Esophagus squamous epithelium (tissue), 5 donors: ENCODE measurements around the gene CFAP97. TPM values are rescaled to one million over a fixed set of nuclear protein-coding genes. Genes with fewer than 3 reads are reported as not detected.

ENCODE experiments used
- DNase-seq: peaks from one replicate; lab custom pipeline; 2025; lab: John Stamatoyannopoulos, UW
- H3K27ac ChIP-seq, 4 donors: fragments of 200-600 bp; sonication (generic); one replicate each; pipeline ENCODE4 v1.5.1; 2016 to 2019; ENCODE audit warnings: mild to moderate bottlenecking in 1 of 4
- H3K27me3 ChIP-seq, 4 donors: fragments of 200-600 bp; sonication (generic); 1 replicate in 3 of 4; 2 replicates in 1 of 4; pipeline versions ENCODE4 v1.5.1 to v1.6.0; 2017 to 2021; ENCODE audit warnings: antibody characterized with exemption in 1 of 4
- H3K36me3 ChIP-seq, 3 donors: fragments of 200-600 bp; sonication (generic); one replicate each; pipeline ENCODE4 v1.5.1; 2016 to 2019
- H3K4me1 ChIP-seq, 3 donors: fragments of 200-600 bp; sonication (generic); one replicate each; pipeline ENCODE4 v1.5.1; 2017 to 2019
- H3K4me3 ChIP-seq, 4 donors: fragments of 200-600 bp; sonication (generic); 1 replicate in 3 of 4; 2 replicates in 1 of 4; pipeline ENCODE4 v1.5.1; 2016 to 2019; ENCODE audit warnings: mild to moderate bottlenecking in 2 of 4, moderate library complexity in 1 of 4
- H3K9me3 ChIP-seq, 3 donors: fragments of 200-600 bp; sonication (generic); one replicate each; pipeline ENCODE4 v1.5.1; 2016 to 2019
- POLR2A ChIP-seq, 4 donors: fragments of 450-650 bp; IDR thresholded peaks; one replicate each; pipeline ENCODE4 v1.6.1; 2017; ENCODE audit warnings: antibody characterized with exemption in 4 of 4, mild to moderate bottlenecking in 4 of 4, moderate library complexity in 3 of 4
- WGBS, 2 donors: methylation state at CpG; one replicate each; pipeline ENCODE4 v1.1.5; 2018; 5-methylcytosine and 5-hydroxymethylcytosine counted together
- intact Hi-C: fragments of 100-400 bp; cut with DNase I; formaldehyde crosslinking; loops from one replicate; pipeline ENCODE4 v1.15.0; 2022
- total RNA-seq, 4 donors: library from RNA; depleted of rRNA; stranded (reverse); fragments of >200 nt; gene quantifications; one replicate each; pipeline ENCODE4 v1.1.0, GENCODE V29; 2016
- TF ChIP-seq, protein P1 (sequence below), 6 experiments: fragments of 450-650 bp in 4 of 6; fragments of 200-600 bp in 2 of 6; sonication (generic) in 2 of 6; IDR thresholded peaks; one replicate each; pipeline ENCODE4 v1.5.1; 2016 to 2019; ENCODE audit warnings: antibody characterized with exemption in 6 of 6, mild to moderate bottlenecking in 4 of 6, moderate library complexity in 4 of 6
- donor health status: DM: yes; HTN: yes; CAD: no.

CFAP97 gene
- total RNA-seq, 4 donors from 2014 or later, result 14.6 to 34.0 (median 20.0) TPM

DNA sequence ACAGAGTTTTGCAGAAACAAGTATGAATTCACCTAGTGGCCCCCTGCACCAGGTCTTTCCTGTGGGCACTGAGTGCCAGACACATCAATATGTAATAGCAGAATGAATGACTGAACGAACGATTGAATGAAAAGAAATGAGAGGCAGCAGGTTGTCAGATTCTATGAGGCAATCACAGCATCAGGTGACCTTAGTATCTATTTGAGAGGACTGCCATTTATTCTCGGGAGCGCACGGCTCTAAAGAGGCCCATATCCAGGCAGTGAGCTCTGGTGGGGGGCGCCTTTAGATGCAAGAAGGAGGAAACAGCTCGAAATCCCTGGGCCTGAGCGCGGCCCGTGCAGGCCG, 61.3 kb downstream of the CFAP97 start:
- WGBS, 2 donors, result 0 to 17% methylated on average over 6 to 8 of the region's 11 CpGs
- Histone ChIP-seq H3K36me3 (peaks cover 0 to 24% (median 0%) of the 10 kb centered on the region in 3 donors), H3K27me3 (no peaks in the 10 kb centered on the region), H3K9me3 (no peaks in the 10 kb centered on the region), H3K4me1 (peaks cover 0 to 36% (median 11%) of the 10 kb centered on the region in 3 donors), H3K4me3 (peak overlapping the region; percentile 56 to 91 (median 76)), H3K27ac (peak overlapping the region; percentile 81 to 92 (median 87))
- DNase-seq, result no peak
- intact Hi-C loops, result no loop called here
- TF ChIP-seq, protein P1, sequence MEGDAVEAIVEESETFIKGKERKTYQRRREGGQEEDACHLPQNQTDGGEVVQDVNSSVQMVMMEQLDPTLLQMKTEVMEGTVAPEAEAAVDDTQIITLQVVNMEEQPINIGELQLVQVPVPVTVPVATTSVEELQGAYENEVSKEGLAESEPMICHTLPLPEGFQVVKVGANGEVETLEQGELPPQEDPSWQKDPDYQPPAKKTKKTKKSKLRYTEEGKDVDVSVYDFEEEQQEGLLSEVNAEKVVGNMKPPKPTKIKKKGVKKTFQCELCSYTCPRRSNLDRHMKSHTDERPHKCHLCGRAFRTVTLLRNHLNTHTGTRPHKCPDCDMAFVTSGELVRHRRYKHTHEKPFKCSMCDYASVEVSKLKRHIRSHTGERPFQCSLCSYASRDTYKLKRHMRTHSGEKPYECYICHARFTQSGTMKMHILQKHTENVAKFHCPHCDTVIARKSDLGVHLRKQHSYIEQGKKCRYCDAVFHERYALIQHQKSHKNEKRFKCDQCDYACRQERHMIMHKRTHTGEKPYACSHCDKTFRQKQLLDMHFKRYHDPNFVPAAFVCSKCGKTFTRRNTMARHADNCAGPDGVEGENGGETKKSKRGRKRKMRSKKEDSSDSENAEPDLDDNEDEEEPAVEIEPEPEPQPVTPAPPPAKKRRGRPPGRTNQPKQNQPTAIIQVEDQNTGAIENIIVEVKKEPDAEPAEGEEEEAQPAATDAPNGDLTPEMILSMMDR (IDR thresholded peaks at IDR 0.05), result no peak
- no peak for TF ChIP-seq POLR2A (IDR thresholded peaks at IDR 0.05)

GRCh38 chr4:185141777-185142176, 62.0 kb downstream of the CFAP97 start:
- TF ChIP-seq, protein P1 (IDR thresholded peaks at IDR 0.05), result no peak
- TF ChIP-seq POLR2A (IDR thresholded peaks at IDR 0.05), result no peak
- H3K27ac ChIP-seq, result no peak overlapping the region
- H3K4me1 ChIP-seq, result peaks cover 0 to 36% (median 11%) of the 10 kb centered on the region in 3 donors

GRCh38 chr4:185139736-185140135, 64.1 kb downstream of the CFAP97 start:
- H3K27ac ChIP-seq, result no peak overlapping the region
- no peak overlapping the region for H3K4me3 ChIP-seq
- TF ChIP-seq POLR2A (IDR thresholded peaks at IDR 0.05), result no peak
- TF ChIP-seq, protein P1 (IDR thresholded peaks at IDR 0.05), result no peak
- DNase-seq, result no peak
- no peaks in the 10 kb centered on the region for H3K36me3 ChIP-seq
- H3K4me1 ChIP-seq, result peaks cover 0 to 23% (median 11%) of the 10 kb centered on the region in 3 donors
- intact Hi-C loops, result no loop called here
- H3K9me3 ChIP-seq, result no peaks in the 10 kb centered on the region
- no peaks in the 10 kb centered on the region for H3K27me3 ChIP-seq
- WGBS, 2 donors, result 61 to 74% methylated on average over 6 of the region's 6 CpGs

More at GRCh38 chr4:185141777-185142176, 62.0 kb downstream of the CFAP97 start:
- DNase-seq, result no peak
- Histone ChIP-seq H3K4me3 (no peak overlapping the region), H3K9me3 (no peaks in the 10 kb centered on the region), H3K36me3 (peaks cover 0 to 17% (median 0%) of the 10 kb centered on the region in 3 donors), H3K27me3 (no peaks in the 10 kb centered on the region)
- intact Hi-C loops, result no loop called here
- WGBS, 2 donors, result 79 to 85% methylated on average over 5 to 6 of the region's 6 CpGs

- TF ChIP-seq, protein P1 (IDR thresholded peaks at IDR 0.05), result no peak
- no peak for TF ChIP-seq POLR2A (IDR thresholded peaks at IDR 0.05)
- no peak overlapping the region for H3K4me3 ChIP-seq
- DNase-seq, result no peak
- H3K4me1 ChIP-seq, result peaks cover 0 to 11% (median 5%) of the 10 kb centered on the region in 3 donors
- no peaks in the 10 kb centered on the region for H3K9me3 ChIP-seq
- H3K36me3 ChIP-seq, result no peaks in the 10 kb centered on the region
- H3K27ac ChIP-seq, result no peak overlapping the region
- no peaks in the 10 kb centered on the region for H3K27me3 ChIP-seq
- intact Hi-C loops, result no loop called here
- 56 to 58% methylated on average over 8 to 10 of the region's 10 CpGs for WGBS, 2 donors
Observed at GRCh38 chr4:185138161-185138560, 65.6 kb downstream of the CFAP97 start.

- no peak overlapping the region for H3K27ac ChIP-seq
- H3K4me1 ChIP-seq, result peaks cover 0 to 3% (median 2%) of the 10 kb centered on the region in 3 donors
- intact Hi-C loops, result no loop called here
- H3K36me3 ChIP-seq, result no peaks in the 10 kb centered on the region
- H3K4me3 ChIP-seq, result no peak overlapping the region
- H3K9me3 ChIP-seq, result no peaks in the 10 kb centered on the region
- H3K27me3 ChIP-seq, result no peaks in the 10 kb centered on the region
- TF ChIP-seq, protein P1 (IDR thresholded peaks at IDR 0.05), result no peak
- TF ChIP-seq POLR2A (IDR thresholded peaks at IDR 0.05), result no peak
- no peak for DNase-seq
- 88 to 89% methylated on average over 20 to 24 of the region's 24 CpGs for WGBS, 2 donors
Observed at GRCh38 chr4:185137233-185137925, 66.4 kb downstream of the CFAP97 start.
